ENCODE measurements around the gene TKTL1. TPM values are rescaled to one million over a fixed set of nuclear protein-coding genes. Genes with fewer than 3 reads are reported as not detected.

TKTL1 gene
- total RNA-seq, 2 donors from 2014 or later, result not detected

- ATAC-seq (no peak), DNase-seq (peak; percentile 39 to 76 (median 56))
- Histone ChIP-seq H3K36me3 (replicated peaks in 1 of 2; ENCODE audit: insufficient read depth in 1 of 2, low read depth in 2 of 2) (no peaks in the 10 kb centered on the region), H3K4me1 (peaks cover 32% of the 10 kb centered on the region), H3K27ac (peak overlapping the region; percentile 50 to 84 (median 79)), H3K9me3 (no peaks in the 10 kb centered on the region), H3K27me3 (no peaks in the 10 kb centered on the region), H3K4me3 (no peak overlapping the region)
- WGBS, 2 donors, result 0 to 54% methylated on average over 1 to 3 of the region's 16 CpGs
- intact Hi-C loops (cut with DNase I), result no loop called here
- TF ChIP-seq POLR2A (IDR thresholded peaks at IDR 0.05) (peak; percentile 14 to 58 (median 54)), CTCF (IDR thresholded peaks at IDR 0.05) (no peak)
Observed at GRCh38 chrX:154368630-154369448, 73.2 kb downstream of the TKTL1 start.

GRCh38 chrX:154369449-154370299 is 74.1 kb downstream of the TKTL1 start:
- WGBS, 2 donors, result 46% methylated on average over 12 of the region's 13 CpGs; no CpG with 5 or more reads in 1 of the 2 donors
- no peak overlapping the region for H3K4me3 ChIP-seq

GRCh38 chrX:154370300-154371016 is 74.9 kb downstream of the TKTL1 start:
- H3K36me3 ChIP-seq (replicated peaks in 1 of 2; ENCODE audit: insufficient read depth in 1 of 2, low read depth in 2 of 2), result no peaks in the 10 kb centered on the region
- DNase-seq, result no peak

More at GRCh38 chrX:154369449-154370299, 74.1 kb downstream of the TKTL1 start:
- H3K27me3 ChIP-seq, result no peaks in the 10 kb centered on the region
- peak overlapping the region; percentile 50 to 84 (median 79) for H3K27ac ChIP-seq
- peak; percentile 53 to 62 (median 60) for DNase-seq
- TF ChIP-seq POLR2A (IDR thresholded peaks at IDR 0.05) (peak; percentile 3 to 52 (median 3)), CTCF (IDR thresholded peaks at IDR 0.05) (no peak)
- peak; percentile 36 for ATAC-seq
- no peaks in the 10 kb centered on the region for H3K9me3 ChIP-seq
- intact Hi-C loops (cut with DNase I), result no loop called here
- peaks cover 36% of the 10 kb centered on the region for H3K4me1 ChIP-seq
- no peaks in the 10 kb centered on the region for H3K36me3 ChIP-seq (replicated peaks in 1 of 2; ENCODE audit: insufficient read depth in 1 of 2, low read depth in 2 of 2)

More at GRCh38 chrX:154370300-154371016, 74.9 kb downstream of the TKTL1 start:
- WGBS, 2 donors, result 11 to 20% methylated on average over 1 to 25 of the region's 63 CpGs
- no peak for TF ChIP-seq CTCF (IDR thresholded peaks at IDR 0.05)
- TF ChIP-seq POLR2A (IDR thresholded peaks at IDR 0.05), result no peak
- H3K9me3 ChIP-seq, result no peaks in the 10 kb centered on the region
- intact Hi-C loops (cut with DNase I), result no loop called here
- H3K27ac ChIP-seq, result peak overlapping the region in 3 of 4 donors; percentile 78 to 84 (median 80)
- peak overlapping the region in 1 of 2 donors; percentile 37 for H3K4me3 ChIP-seq
- no peak for ATAC-seq
- no peaks in the 10 kb centered on the region for H3K27me3 ChIP-seq
- H3K4me1 ChIP-seq, result peaks cover 36% of the 10 kb centered on the region

All from body of pancreas (tissue), 4 donors.